Heart left ventricle (tissue), 13 donors: ENCODE results near the gene CNTN5.

Source experiments
- POLR2A ChIP-seq, 2 donors: fragments of 450-650 bp; IDR thresholded peaks; one replicate each; pipeline ENCODE4 v1.6.1; 2017; ENCODE audit warnings: antibody characterized with exemption in 2 of 2, mild to moderate bottlenecking in 2 of 2, moderate library complexity in 2 of 2
- TF ChIP-seq, protein P1 (sequence below), 12 donors: fragments of 200-600 bp; sonication (generic) in 4 of 12; IDR thresholded peaks; one replicate each; pipeline versions ENCODE4 v1.5.0 to v1.8.0; 2018 to 2022; ENCODE audit warnings: antibody characterized with exemption in 12 of 12, mild to moderate bottlenecking in 5 of 12
- donor health status: ischemic (EF 13 %, LVEDD 7.1; RV severe dilation, severe dysfunction).
- donor health status: DM: no; HTN: yes; CAD: no.
- donor health status: DM: no; HTN: no; CAD: no.
- donor health status: ischemic (EF 25% LVEDD 6.9; RV normal size, moderate dysfunction).
- donor health status: ischemic (EF 25% LVEDD 5.7; RV mildly dilated, moderate dysfunction).
- donor health status: ischemic (EF 35%, LVEDD 5.7; RV mildly dilated, moderate dysfunction).
- donor health status: nonischemic (EF 11% LVEDD 7.7; RV severe dilation, severe dysfunction).
- donor health status: DM: yes; HTN: yes; CAD: no.
- donor health status: PGD.
- donor health status: ischemic (EF 29% LVEDD 5.4; RV normal size, mild dysfunction).
- donor health status: nonischemic (EF 23%, LVEDD 6.1; RV moderate dilation, normal function).

GRCh38 chr11:99505831-99506230 lies 485.1 kb downstream of the CNTN5 start:
- TF ChIP-seq, protein P1, sequence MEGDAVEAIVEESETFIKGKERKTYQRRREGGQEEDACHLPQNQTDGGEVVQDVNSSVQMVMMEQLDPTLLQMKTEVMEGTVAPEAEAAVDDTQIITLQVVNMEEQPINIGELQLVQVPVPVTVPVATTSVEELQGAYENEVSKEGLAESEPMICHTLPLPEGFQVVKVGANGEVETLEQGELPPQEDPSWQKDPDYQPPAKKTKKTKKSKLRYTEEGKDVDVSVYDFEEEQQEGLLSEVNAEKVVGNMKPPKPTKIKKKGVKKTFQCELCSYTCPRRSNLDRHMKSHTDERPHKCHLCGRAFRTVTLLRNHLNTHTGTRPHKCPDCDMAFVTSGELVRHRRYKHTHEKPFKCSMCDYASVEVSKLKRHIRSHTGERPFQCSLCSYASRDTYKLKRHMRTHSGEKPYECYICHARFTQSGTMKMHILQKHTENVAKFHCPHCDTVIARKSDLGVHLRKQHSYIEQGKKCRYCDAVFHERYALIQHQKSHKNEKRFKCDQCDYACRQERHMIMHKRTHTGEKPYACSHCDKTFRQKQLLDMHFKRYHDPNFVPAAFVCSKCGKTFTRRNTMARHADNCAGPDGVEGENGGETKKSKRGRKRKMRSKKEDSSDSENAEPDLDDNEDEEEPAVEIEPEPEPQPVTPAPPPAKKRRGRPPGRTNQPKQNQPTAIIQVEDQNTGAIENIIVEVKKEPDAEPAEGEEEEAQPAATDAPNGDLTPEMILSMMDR (IDR thresholded peaks at IDR 0.05) = no peak
- TF ChIP-seq POLR2A (IDR thresholded peaks at IDR 0.05) = no peak
